Left lung (tissue), 14 donors: ENCODE measurements around the gene LCE3C. TPM values are rescaled to one million over a fixed set of nuclear protein-coding genes. Genes with fewer than 3 reads are reported as not detected.
"Not testable (repeated sequence)": the region's sequence is repeated elsewhere in the genome, so short reads cannot be mapped to it uniquely, and the experiment has no call there.

Experiments used
- ATAC-seq: fragments of 200-7000 bp; cut with Tn5 transposase; one replicate; pipeline ENCODE4 v1.9.1; 2020; ENCODE audit warnings: moderate library complexity
- DNase-seq, 4 donors: peaks; one replicate each; pipeline ENCODE4 v3.0.0-alpha.2; 2013 to 2020
- H3K27ac ChIP-seq, 2 donors: fragments of 200-600 bp; sonication (generic) in 1 of 2; one replicate each; pipeline versions ENCODE4 v1.5.0 to v1.8.0; 2020 to 2021
- H3K27me3 ChIP-seq, 2 donors: fragments of 200-600 bp; sonication (generic) in 1 of 2; one replicate each; pipeline versions ENCODE4 v1.5.0 to v1.8.0; 2020 to 2021
- H3K36me3 ChIP-seq, 2 donors: fragments of 200-600 bp; sonication (generic) in 1 of 2; one replicate each; pipeline versions ENCODE4 v1.5.0 to v1.8.0; 2020 to 2021
- H3K4me1 ChIP-seq, 2 donors: fragments of 200-600 bp; one replicate each; pipeline ENCODE4 v1.8.0; 2021
- H3K4me3 ChIP-seq, 2 donors: fragments of 200-600 bp; sonication (generic) in 1 of 2; one replicate each; pipeline versions ENCODE4 v1.5.0 to v1.8.0; 2020 to 2021; ENCODE audit warnings: mild to moderate bottlenecking in 1 of 2
- H3K9me3 ChIP-seq, 2 donors: fragments of 200-600 bp; sonication (generic) in 1 of 2; one replicate each; pipeline versions ENCODE4 v1.5.0 to v1.8.0; 2020 to 2021
- CTCF ChIP-seq, 2 donors: fragments of 200-600 bp; sonication (generic) in 1 of 2; IDR thresholded peaks; one replicate each; pipeline versions ENCODE4 v1.5.0 to v1.8.0; 2021; ENCODE audit warnings: antibody characterized with exemption in 2 of 2
- intact Hi-C, 2 donors: fragments of 100-400 bp; cut with DNase I; formaldehyde crosslinking; loops; one replicate each; pipeline versions ENCODE4 v1.11.2 to v1.14.2; 2022
- long read RNA-seq, 12 donors: library from polyadenylated mRNA in 2 of 12; unstranded in 2 of 12; transcript quantifications; one replicate each; pipeline ENCODE4 v2.0.0 and lab custom pipeline, GENCODE V29; 2019 to 2026
- polyA plus RNA-seq, 6 donors: library from polyadenylated mRNA; unstranded; fragments of 120-200 nt; gene quantifications; one replicate each; pipeline ENCODE4 v1.2.1, GENCODE V29; 2013; ENCODE audit not compliant: insufficient read length in 6 of 6
- total RNA-seq, 2 donors: library from RNA; stranded (reverse); fragmentation: NEBNext Ultra II Directional; extraction: Animal tissue kit (Norgen Biotek cat#: 25700); gene quantifications; one replicate each; pipeline ENCODE4 v1.2.1, GENCODE V29; 2021
- donor health status: DM: no; HTN: yes; CAD: no.
- donor health status: DM: no; HTN: no; CAD: no.

The LCE3C gene
- total RNA-seq, result not detected
- not detected for polyA plus RNA-seq
- long read RNA-seq, donor 1, result 0 reads
- long read RNA-seq, donor 2, result 0 reads
- long read RNA-seq, donor 3, result 0 reads
- long read RNA-seq, donor 4, result 0 reads
- long read RNA-seq, donor 5, result 0 reads
- long read RNA-seq, donor 6, result 0 reads
- long read RNA-seq, donor 7, result 0 reads
- long read RNA-seq, donor 8, result 0 reads
- long read RNA-seq, donor 9, result 0 reads
- long read RNA-seq, donor 10, result 0 reads
- long read RNA-seq, donor 11, result 0 reads
- long read RNA-seq, donor 12, result 0 reads

GRCh38 chr1:152599934-152600333 lies at the start of gene LCE3C:
Gene LCE3C (plus strand): TSS chr1:152600234. CDS start chr1:152600732, 498 bp downstream.
- intact Hi-C loops, result no loop called here
- H3K27me3 ChIP-seq, result no peaks in the 10 kb centered on the region
- H3K9me3 ChIP-seq, result no peaks in the 10 kb centered on the region
- H3K4me1 ChIP-seq, result no peaks in the 10 kb centered on the region
- H3K4me3 ChIP-seq, result no peak within 1 kb of the TSS
- H3K36me3 ChIP-seq, result no peaks in the 10 kb centered on the region
- TF ChIP-seq CTCF (IDR thresholded peaks at IDR 0.05), result no peak
- no peak for DNase-seq
- ATAC-seq, result no peak
- H3K27ac ChIP-seq, result no peak within 1 kb of the TSS

GRCh38 chr1:152565115-152565514 lies 34.9 kb upstream of the LCE3C start:
- ATAC-seq, result no peak
- no peak overlapping the region for H3K27ac ChIP-seq
- DNase-seq, result no peak
- no peaks in the 10 kb centered on the region for H3K36me3 ChIP-seq
- H3K4me3 ChIP-seq, result no peak overlapping the region
- intact Hi-C loops, result no loop called here
- H3K4me1 ChIP-seq, result no peaks in the 10 kb centered on the region
- H3K9me3 ChIP-seq, result peaks cover 0 to 10% of the 10 kb centered on the region in 2 donors
- no peak for TF ChIP-seq CTCF (IDR thresholded peaks at IDR 0.05)
- no peaks in the 10 kb centered on the region for H3K27me3 ChIP-seq

GRCh38 chr1:152565535-152566215 lies 34.4 kb upstream of the LCE3C start:
- DNase-seq (no peak), ATAC-seq (no peak)
- intact Hi-C loops, result no loop called here
- H3K36me3 ChIP-seq, result no peaks in the 10 kb centered on the region
- H3K27me3 ChIP-seq, result no peaks in the 10 kb centered on the region
- no peak overlapping the region for H3K4me3 ChIP-seq
- H3K4me1 ChIP-seq, result no peaks in the 10 kb centered on the region
- TF ChIP-seq CTCF (IDR thresholded peaks at IDR 0.05), result no peak
- H3K9me3 ChIP-seq, result peaks cover 0 to 12% of the 10 kb centered on the region in 2 donors
- H3K27ac ChIP-seq, result no peak overlapping the region

GRCh38 chr1:152566681-152567080 lies 33.4 kb upstream of the LCE3C start, which contains the start of gene LCE3E:
Gene LCE3E (minus strand): TSS chr1:152566780. CDS start chr1:152566208, 572 bp downstream.
- no peaks in the 10 kb centered on the region for H3K4me1 ChIP-seq
- H3K27ac ChIP-seq, result no peak within 1 kb of the TSS
- H3K27me3 ChIP-seq, result no peaks in the 10 kb centered on the region
- no peak for DNase-seq
- no peak for ATAC-seq
- H3K36me3 ChIP-seq, result no peaks in the 10 kb centered on the region
- no peak for TF ChIP-seq CTCF (IDR thresholded peaks at IDR 0.05)
- intact Hi-C loops, result no loop called here
- H3K4me3 ChIP-seq, result no peak within 1 kb of the TSS
- H3K9me3 ChIP-seq, result peaks cover 0 to 12% of the 10 kb centered on the region in 2 donors

- H3K27me3 ChIP-seq, result no peaks in the 10 kb centered on the region
- no peak for ATAC-seq
- no peak for DNase-seq
- TF ChIP-seq CTCF (IDR thresholded peaks at IDR 0.05), result no peak
- no peaks in the 10 kb centered on the region for H3K4me1 ChIP-seq
- no peak overlapping the region for H3K27ac ChIP-seq
- no peak overlapping the region for H3K4me3 ChIP-seq
- H3K36me3 ChIP-seq, result no peaks in the 10 kb centered on the region
- no peaks in the 10 kb centered on the region for H3K9me3 ChIP-seq
- intact Hi-C loops, result no loop called here
Measured at GRCh38 chr1:152577168-152577567, 22.9 kb upstream of the LCE3C start.

- H3K27ac ChIP-seq, H3K4me3 ChIP-seq, H3K27me3 ChIP-seq, H3K36me3 ChIP-seq, H3K9me3 ChIP-seq, intact Hi-C loops, H3K4me1 ChIP-seq, DNase-seq, ATAC-seq: not testable (repeated sequence)
Measured at GRCh38 chr1:152579526-152579925, 20.5 kb upstream of the LCE3C start.
